HEK293 (cell line): ENCODE measurements around the gene TNN.

ENCODE experiments used
- GFI1B ChIP-seq: fragments of 450-650 bp; formaldehyde crosslinking; IDR thresholded peaks from 2 replicates; pipeline ENCODE4 v1.5.1; 2016; ENCODE audit warnings: missing biosample characterization, missing genetic modification characterization
- GLIS1 ChIP-seq: fragments of 450-650 bp; formaldehyde crosslinking; IDR thresholded peaks from 2 replicates; pipeline ENCODE4 v1.5.1; 2016; ENCODE audit warnings: missing biosample characterization, missing genetic modification characterization
- KLF1 ChIP-seq: fragments of 450-650 bp; formaldehyde crosslinking; IDR thresholded peaks from 2 replicates; pipeline ENCODE4 v1.5.1; 2016; ENCODE audit warnings: missing biosample characterization, missing genetic modification characterization
- MZF1 ChIP-seq: fragments of 450-650 bp; formaldehyde crosslinking; IDR thresholded peaks from 2 replicates; pipeline ENCODE4 v1.5.1; 2017; ENCODE audit warnings: missing biosample characterization, missing genetic modification characterization, borderline replicate concordance
- SCRT1 ChIP-seq: fragments of 450-650 bp; formaldehyde crosslinking; IDR thresholded peaks from 2 replicates; pipeline ENCODE4 v1.5.1; 2016; ENCODE audit warnings: missing biosample characterization, missing genetic modification characterization, borderline replicate concordance
- ZBTB21 ChIP-seq: fragments of 450-650 bp; formaldehyde crosslinking; IDR thresholded peaks from 2 replicates; pipeline ENCODE4 v1.5.1; 2017; ENCODE audit warnings: missing biosample characterization, missing genetic modification characterization
- ZFHX2 ChIP-seq: fragments of 450-650 bp; formaldehyde crosslinking; conservative IDR thresholded peaks from 2 replicates; pipeline ENCODE4 v1.5.1; 2016; ENCODE audit warnings: missing biosample characterization, missing genetic modification characterization
- ZFP37 ChIP-seq: fragments of 450-650 bp; formaldehyde crosslinking; IDR thresholded peaks from 2 replicates; pipeline ENCODE4 v1.5.1; 2016; ENCODE audit warnings: missing biosample characterization, missing genetic modification characterization
- ZNF112 ChIP-seq: fragments of 450-650 bp; formaldehyde crosslinking; IDR thresholded peaks from 2 replicates; pipeline ENCODE4 v1.5.0; 2017; ENCODE audit warnings: missing biosample characterization, missing genetic modification characterization
- ZNF133 ChIP-seq: fragments of 450-650 bp; formaldehyde crosslinking; IDR thresholded peaks from 2 replicates; pipeline ENCODE4 v1.5.1; 2016; ENCODE audit warnings: missing biosample characterization, missing genetic modification characterization
- ZNF146 ChIP-seq: fragments of 450-650 bp; formaldehyde crosslinking; IDR thresholded peaks from 2 replicates; pipeline ENCODE4 v1.5.1; 2016; ENCODE audit warnings: missing biosample characterization, missing genetic modification characterization
- ZNF266 ChIP-seq: fragments of 450-650 bp; formaldehyde crosslinking; IDR thresholded peaks from 2 replicates; pipeline ENCODE4 v1.5.1; 2016; ENCODE audit warnings: missing biosample characterization, missing genetic modification characterization, low read depth
- ZNF354C ChIP-seq: fragments of 450-650 bp; formaldehyde crosslinking; IDR thresholded peaks from 2 replicates; pipeline ENCODE4 v1.5.1; 2016; ENCODE audit warnings: missing biosample characterization, missing genetic modification characterization, low read depth, borderline replicate concordance
- ZNF366 ChIP-seq: fragments of 450-650 bp; formaldehyde crosslinking; conservative IDR thresholded peaks from 2 replicates; pipeline ENCODE4 v1.5.1; 2016; ENCODE audit warnings: missing biosample characterization, missing genetic modification characterization
- ZNF433 ChIP-seq: fragments of 450-650 bp; formaldehyde crosslinking; IDR thresholded peaks from 2 replicates; pipeline ENCODE4 v1.5.1; 2016; ENCODE audit warnings: missing biosample characterization, missing genetic modification characterization, low read depth
- ZNF600 ChIP-seq: fragments of 450-650 bp; formaldehyde crosslinking; IDR thresholded peaks from 2 replicates; pipeline ENCODE4 v1.5.1; 2016; ENCODE audit warnings: missing biosample characterization, missing genetic modification characterization
- ZNF707 ChIP-seq: fragments of 450-650 bp; formaldehyde crosslinking; IDR thresholded peaks from 2 replicates; pipeline ENCODE4 v1.5.1; 2016; ENCODE audit warnings: missing biosample characterization, missing genetic modification characterization
- ZNF76 ChIP-seq: fragments of 450-650 bp; formaldehyde crosslinking; IDR thresholded peaks from 2 replicates; pipeline ENCODE4; 2016; ENCODE audit warnings: low read depth, missing biosample characterization, missing genetic modification characterization, borderline replicate concordance
- ZNF843 ChIP-seq: fragments of 450-650 bp; formaldehyde crosslinking; IDR thresholded peaks from 2 replicates; pipeline ENCODE4 v1.5.1; 2016; ENCODE audit warnings: missing biosample characterization, missing genetic modification characterization
- TF ChIP-seq, protein P1 (sequence below): fragments of 450-650 bp; formaldehyde crosslinking; IDR thresholded peaks from 2 replicates; pipeline ENCODE4 v1.5.1; 2016; ENCODE audit warnings: missing biosample characterization, missing genetic modification characterization, borderline replicate concordance
- TF ChIP-seq, protein P2 (sequence below): fragments of 450-650 bp; formaldehyde crosslinking; IDR thresholded peaks from 2 replicates; pipeline ENCODE4 v1.5.1; 2016; ENCODE audit warnings: missing biosample characterization, missing genetic modification characterization
- TF ChIP-seq, protein P3 (sequence below): fragments of 450-650 bp; formaldehyde crosslinking; IDR thresholded peaks from 2 replicates; pipeline ENCODE4 v1.5.1; 2016; ENCODE audit warnings: missing biosample characterization, missing genetic modification characterization
- TF ChIP-seq, protein P4 (sequence below): sonication (generic); formaldehyde crosslinking; IDR thresholded peaks from 2 replicates; pipeline ENCODE4 v1.8.1; 2022; ENCODE audit warnings: mild to moderate bottlenecking, moderate library complexity, missing genetic modification reagents
- TF ChIP-seq, protein P5 (sequence below): fragments of 450-650 bp; formaldehyde crosslinking; IDR thresholded peaks from 2 replicates; pipeline ENCODE4 v1.5.1; 2016; ENCODE audit warnings: missing biosample characterization, missing genetic modification characterization
- TF ChIP-seq, protein P6 (sequence below): fragments of 450-650 bp; formaldehyde crosslinking; IDR thresholded peaks from 2 replicates; pipeline ENCODE4 v1.5.1; 2016; ENCODE audit warnings: missing biosample characterization, missing genetic modification characterization, low read depth

The TNN gene

DNA sequence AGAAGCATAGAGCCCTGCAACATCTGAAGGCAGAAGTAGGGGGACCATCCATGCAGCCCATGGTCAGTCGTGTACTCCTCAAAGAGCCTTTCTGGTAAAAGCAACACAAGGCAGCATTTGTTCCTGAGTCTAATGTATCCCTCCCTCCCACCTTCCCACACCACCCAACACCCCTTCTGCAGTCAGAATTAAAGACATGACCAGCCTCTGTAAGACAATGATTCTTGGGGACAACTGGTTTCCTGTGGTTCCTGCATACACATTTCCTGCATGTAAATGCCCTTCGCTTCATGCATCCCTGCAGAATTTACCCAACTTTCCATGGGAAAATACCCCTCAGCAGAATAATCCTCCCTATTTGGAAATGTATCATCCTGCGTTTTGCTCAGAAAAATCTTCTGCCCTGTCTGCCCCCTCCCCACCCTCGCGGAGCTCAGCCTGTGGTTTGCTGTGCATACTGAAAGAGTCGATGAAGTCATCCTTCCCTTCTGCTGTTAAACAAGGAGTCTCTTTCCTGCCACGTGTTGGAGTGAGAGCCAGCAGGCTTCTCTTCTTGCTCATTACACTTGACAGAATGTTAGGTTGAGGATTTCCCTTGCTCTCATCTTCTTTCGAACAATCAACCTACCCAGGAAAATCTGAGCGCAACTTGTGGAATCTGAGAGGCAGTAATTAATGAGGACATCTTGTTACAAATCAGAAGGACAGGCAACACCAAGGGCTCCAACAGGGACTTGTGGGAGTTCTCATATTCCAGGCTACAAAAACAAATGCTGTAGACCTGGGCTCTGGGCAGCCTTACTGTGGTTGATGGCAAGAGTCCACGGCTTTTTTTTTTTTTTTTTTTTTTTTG lies 4.7 kb downstream of the TNN start (continued):
- TF ChIP-seq, protein P1, sequence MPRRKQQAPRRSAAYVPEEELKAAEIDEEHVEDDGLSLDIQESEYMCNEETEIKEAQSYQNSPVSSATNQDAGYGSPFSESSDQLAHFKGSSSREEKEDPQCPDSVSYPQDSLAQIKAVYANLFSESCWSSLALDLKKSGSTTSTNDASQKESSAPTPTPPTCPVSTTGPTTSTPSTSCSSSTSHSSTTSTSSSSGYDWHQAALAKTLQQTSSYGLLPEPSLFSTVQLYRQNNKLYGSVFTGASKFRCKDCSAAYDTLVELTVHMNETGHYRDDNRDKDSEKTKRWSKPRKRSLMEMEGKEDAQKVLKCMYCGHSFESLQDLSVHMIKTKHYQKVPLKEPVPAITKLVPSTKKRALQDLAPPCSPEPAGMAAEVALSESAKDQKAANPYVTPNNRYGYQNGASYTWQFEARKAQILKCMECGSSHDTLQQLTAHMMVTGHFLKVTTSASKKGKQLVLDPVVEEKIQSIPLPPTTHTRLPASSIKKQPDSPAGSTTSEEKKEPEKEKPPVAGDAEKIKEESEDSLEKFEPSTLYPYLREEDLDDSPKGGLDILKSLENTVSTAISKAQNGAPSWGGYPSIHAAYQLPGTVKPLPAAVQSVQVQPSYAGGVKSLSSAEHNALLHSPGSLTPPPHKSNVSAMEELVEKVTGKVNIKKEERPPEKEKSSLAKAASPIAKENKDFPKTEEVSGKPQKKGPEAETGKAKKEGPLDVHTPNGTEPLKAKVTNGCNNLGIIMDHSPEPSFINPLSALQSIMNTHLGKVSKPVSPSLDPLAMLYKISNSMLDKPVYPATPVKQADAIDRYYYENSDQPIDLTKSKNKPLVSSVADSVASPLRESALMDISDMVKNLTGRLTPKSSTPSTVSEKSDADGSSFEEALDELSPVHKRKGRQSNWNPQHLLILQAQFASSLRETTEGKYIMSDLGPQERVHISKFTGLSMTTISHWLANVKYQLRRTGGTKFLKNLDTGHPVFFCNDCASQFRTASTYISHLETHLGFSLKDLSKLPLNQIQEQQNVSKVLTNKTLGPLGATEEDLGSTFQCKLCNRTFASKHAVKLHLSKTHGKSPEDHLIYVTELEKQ (tag by site-specific recombination), result no peak
- TF ChIP-seq ZNF366 (tag by site-specific recombination) (peak; percentile 36; the same call in 1 of the 2 replicates), GFI1B (tag by site-specific recombination) (no peak), ZNF354C (no peak), ZNF266 (tag by site-specific recombination) (no peak), ZNF112 (no peak), ZNF707 (tag by site-specific recombination) (no peak), SCRT1 (peak; percentile 94), ZNF146 (tag by site-specific recombination) (no peak), ZNF76 (tag by site-specific recombination) (no peak), GLIS1 (no peak), MZF1 (tag by site-specific recombination) (no peak), ZNF843 (tag by site-specific recombination) (no peak; the same call in 1 of the 2 replicates), ZFHX2 (tag by site-specific recombination) (no peak), ZNF600 (peak; percentile 65), ZFP37 (no peak), ZNF133 (tag by site-specific recombination) (no peak), ZNF433 (tag by site-specific recombination) (no peak), ZBTB21 (0 out of 2 replicates have a peak, but pooled peaks have one; percentile 21), KLF1 (no peak)
- TF ChIP-seq, protein P2, sequence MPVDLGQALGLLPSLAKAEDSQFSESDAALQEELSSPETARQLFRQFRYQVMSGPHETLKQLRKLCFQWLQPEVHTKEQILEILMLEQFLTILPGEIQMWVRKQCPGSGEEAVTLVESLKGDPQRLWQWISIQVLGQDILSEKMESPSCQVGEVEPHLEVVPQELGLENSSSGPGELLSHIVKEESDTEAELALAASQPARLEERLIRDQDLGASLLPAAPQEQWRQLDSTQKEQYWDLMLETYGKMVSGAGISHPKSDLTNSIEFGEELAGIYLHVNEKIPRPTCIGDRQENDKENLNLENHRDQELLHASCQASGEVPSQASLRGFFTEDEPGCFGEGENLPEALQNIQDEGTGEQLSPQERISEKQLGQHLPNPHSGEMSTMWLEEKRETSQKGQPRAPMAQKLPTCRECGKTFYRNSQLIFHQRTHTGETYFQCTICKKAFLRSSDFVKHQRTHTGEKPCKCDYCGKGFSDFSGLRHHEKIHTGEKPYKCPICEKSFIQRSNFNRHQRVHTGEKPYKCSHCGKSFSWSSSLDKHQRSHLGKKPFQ (tag by site-specific recombination), result no peak
- TF ChIP-seq, protein P3, sequence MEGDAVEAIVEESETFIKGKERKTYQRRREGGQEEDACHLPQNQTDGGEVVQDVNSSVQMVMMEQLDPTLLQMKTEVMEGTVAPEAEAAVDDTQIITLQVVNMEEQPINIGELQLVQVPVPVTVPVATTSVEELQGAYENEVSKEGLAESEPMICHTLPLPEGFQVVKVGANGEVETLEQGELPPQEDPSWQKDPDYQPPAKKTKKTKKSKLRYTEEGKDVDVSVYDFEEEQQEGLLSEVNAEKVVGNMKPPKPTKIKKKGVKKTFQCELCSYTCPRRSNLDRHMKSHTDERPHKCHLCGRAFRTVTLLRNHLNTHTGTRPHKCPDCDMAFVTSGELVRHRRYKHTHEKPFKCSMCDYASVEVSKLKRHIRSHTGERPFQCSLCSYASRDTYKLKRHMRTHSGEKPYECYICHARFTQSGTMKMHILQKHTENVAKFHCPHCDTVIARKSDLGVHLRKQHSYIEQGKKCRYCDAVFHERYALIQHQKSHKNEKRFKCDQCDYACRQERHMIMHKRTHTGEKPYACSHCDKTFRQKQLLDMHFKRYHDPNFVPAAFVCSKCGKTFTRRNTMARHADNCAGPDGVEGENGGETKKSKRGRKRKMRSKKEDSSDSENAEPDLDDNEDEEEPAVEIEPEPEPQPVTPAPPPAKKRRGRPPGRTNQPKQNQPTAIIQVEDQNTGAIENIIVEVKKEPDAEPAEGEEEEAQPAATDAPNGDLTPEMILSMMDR (tag by site-specific recombination), result no peak
- TF ChIP-seq, protein P4, sequence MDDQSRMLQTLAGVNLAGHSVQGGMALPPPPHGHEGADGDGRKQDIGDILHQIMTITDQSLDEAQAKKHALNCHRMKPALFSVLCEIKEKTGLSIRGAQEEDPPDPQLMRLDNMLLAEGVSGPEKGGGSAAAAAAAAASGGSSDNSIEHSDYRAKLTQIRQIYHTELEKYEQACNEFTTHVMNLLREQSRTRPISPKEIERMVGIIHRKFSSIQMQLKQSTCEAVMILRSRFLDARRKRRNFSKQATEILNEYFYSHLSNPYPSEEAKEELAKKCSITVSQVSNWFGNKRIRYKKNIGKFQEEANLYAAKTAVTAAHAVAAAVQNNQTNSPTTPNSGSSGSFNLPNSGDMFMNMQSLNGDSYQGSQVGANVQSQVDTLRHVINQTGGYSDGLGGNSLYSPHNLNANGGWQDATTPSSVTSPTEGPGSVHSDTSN (CRISPR knock-in tag), result no peak
- TF ChIP-seq, protein P5, sequence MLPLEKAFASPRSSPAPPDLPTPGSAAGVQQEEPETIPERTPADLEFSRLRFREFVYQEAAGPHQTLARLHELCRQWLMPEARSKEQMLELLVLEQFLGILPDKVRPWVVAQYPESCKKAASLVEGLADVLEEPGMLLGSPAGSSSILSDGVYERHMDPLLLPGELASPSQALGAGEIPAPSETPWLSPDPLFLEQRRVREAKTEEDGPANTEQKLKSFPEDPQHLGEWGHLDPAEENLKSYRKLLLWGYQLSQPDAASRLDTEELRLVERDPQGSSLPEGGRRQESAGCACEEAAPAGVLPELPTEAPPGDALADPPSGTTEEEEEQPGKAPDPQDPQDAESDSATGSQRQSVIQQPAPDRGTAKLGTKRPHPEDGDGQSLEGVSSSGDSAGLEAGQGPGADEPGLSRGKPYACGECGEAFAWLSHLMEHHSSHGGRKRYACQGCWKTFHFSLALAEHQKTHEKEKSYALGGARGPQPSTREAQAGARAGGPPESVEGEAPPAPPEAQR (tag by site-specific recombination), result no peak
- TF ChIP-seq, protein P6, sequence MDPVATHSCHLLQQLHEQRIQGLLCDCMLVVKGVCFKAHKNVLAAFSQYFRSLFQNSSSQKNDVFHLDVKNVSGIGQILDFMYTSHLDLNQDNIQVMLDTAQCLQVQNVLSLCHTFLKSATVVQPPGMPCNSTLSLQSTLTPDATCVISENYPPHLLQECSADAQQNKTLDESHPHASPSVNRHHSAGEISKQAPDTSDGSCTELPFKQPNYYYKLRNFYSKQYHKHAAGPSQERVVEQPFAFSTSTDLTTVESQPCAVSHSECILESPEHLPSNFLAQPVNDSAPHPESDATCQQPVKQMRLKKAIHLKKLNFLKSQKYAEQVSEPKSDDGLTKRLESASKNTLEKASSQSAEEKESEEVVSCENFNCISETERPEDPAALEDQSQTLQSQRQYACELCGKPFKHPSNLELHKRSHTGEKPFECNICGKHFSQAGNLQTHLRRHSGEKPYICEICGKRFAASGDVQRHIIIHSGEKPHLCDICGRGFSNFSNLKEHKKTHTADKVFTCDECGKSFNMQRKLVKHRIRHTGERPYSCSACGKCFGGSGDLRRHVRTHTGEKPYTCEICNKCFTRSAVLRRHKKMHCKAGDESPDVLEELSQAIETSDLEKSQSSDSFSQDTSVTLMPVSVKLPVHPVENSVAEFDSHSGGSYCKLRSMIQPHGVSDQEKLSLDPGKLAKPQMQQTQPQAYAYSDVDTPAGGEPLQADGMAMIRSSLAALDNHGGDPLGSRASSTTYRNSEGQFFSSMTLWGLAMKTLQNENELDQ (tag by site-specific recombination), result no peak
